ENCODE measurements around the gene ZNF473.

The ZNF473 gene

DNA sequence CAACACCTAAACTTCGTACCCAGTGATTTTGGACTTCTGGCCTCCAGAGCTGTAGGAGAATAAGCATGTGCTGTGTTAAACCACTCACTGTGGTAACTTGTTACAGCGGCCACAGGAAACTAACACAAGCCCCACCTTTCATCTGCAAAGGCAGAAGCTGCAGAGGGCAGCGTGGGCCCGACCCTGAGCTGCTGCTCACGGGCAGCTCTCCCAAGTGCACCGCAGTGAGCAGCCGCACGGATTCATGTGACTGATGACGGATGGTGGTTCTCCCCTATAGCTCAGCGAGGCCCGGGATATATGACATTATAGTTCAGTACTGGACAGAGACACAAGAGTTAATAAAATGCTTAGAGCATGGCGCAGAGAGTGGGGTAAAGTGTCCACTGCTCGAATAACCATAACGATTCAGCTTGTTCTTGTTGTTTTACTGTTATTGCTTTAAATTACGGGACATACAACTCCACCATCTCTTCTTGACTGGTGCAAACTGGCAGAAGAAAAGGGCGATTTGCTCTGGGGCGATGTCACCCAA lies 22.5 kb upstream of the ZNF473 start:
- no peak for DNase-seq

DNA sequence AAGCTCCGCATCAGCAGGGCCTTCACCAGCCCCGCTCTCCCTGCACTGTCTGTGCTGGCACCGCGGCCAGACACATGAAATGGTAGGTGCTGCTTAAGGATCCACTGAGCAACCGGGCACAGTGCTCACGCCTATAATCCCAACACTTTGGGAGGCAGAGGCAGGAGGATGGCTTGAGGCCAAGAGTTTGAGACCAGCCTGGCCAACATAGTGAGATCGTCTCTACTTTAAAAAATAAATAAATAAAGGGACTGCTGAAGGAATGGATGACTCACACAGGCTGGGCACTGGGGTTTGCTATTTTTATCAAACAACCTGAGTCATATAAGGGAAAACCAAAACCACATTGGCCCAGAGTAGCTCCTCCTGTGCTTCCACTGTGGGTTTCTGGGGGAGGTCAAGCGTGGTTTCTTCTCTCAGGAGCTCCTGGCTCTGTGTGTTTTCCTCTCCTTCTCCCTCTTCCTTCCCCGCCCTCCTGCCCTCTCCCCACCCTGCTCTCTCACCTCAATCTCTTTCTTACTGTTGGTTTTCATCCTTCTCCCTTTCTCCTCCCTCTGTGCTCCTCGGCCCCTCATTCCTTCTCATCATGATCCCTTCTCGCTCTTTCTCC lies 21.9 kb upstream of the ZNF473 start:
- peak in 16 of 58 donors; percentile 9 to 61 (median 24) for DNase-seq

- no peak for DNase-seq
Observed at GRCh38 chr19:50005428-50005827, 20.4 kb upstream of the ZNF473 start.

GRCh38 chr19:50007170-50007569 lies 18.6 kb upstream of the ZNF473 start:
- DNase-seq: no peak

DNA sequence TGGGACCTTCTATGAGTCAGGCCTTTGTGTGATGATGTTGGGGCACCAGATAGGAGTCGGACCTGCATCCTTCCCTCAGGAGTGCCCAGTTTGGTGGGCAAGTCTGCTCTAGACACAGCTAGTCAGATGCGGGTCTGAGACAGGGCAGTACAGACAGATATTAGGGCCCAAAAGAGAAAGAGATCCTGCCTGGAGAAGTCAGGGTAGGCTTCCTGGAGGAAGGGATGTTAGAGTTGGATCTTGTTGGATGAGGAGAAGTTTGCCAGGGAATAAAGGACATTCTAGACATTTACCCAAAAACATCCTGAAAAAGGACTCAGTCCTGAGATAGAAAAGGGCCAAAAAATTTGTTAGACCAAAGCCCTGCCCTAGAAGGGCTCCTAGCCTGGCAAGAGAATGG lies 17.9 kb upstream of the ZNF473 start:
- no peak for DNase-seq

DNA sequence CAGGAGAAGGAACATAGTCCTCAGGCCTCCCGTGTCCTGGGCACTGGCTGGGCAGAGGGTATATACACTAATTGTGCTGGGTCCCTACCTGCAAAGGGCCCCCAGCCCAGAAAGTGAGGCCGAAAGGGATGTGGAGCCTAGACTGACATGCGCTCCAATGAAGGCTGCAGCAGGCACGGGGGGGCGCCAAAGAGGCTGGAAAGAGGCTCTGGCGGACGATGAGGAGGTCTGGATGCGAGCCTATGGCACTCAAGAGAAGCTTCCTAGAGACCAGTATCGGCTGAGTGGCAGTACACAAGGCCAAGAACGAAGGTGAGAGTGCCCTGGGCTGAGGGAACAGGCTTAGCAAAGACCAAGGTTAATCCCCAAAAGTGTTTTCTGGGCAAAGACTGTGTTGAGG lies 17.3 kb upstream of the ZNF473 start:
- DNase-seq: no peak

DNA sequence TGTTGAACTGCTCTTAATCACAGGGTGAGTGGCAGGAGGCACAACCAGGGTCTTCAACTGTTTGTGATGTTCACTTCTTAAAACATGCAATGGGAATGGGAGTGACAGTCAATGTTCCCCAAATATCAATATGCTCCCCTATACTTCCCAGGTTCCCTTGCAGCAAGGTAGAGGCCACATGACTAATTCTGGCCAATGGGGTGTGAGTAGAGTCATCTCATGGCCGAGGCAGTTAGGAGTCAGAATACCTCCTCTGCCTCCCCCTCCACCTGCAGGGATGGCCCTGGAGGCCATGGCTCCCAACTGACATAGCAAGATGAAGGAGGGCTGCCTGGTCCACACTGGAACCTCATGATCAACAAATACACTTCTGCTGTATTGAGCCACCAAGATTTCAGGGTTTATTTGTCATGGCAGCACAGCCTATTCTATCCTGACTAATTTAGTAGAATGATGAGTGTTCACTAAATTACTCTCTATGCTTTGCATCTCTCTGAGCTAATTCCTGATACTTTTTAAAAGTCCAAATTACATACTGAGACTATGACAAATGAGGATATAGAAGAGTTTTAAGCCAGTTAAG lies 9.5 kb upstream of the ZNF473 start:
- no peak for DNase-seq

- no peak for DNase-seq
Observed at GRCh38 chr19:50020481-50020880, 5.3 kb upstream of the ZNF473 start.

DNA sequence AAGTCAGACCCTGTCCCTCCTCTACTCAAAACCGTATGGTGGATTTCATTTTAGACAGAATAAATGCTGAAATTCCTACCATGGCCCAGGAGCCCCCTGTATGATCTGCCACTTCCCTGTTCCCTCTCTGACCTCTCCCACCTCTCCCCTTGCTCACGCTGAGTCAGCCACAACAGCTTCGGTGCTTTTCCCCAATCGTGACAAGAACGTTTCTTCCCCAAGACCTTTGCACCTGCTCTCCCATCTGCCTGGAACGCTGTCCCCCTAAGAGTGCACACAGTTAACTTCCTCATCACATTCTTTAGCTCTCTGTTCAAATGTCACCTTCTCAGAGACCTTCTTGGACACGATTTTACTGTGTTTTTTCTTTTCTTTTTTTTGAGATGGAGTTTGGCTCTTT lies 3.0 kb upstream of the ZNF473 start:
- DNase-seq: no peak

DNA sequence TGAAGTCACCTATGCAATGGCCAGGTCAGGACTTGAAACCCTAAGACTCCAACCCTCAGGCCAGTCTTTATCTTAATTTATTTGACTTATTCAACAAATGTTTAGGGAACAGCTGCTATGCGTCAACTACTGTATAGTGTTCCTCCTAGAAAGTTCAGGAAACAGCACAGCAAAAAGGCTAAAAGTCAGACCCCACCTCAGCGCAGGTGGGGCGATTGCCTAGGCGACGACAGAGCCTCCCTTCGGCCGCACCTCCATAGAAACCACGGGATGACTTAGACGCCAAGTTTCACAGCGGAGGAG lies 1.1 kb upstream of the ZNF473 start:
- no peak for DNase-seq

- peak; percentile 93 to 100 (median 99) for DNase-seq
Observed at GRCh38 chr19:50025022-50025793, 597 bp upstream of the ZNF473 start, which contains the start of gene VRK3. Gene VRK3 (minus strand): TSS chr19:50025372. CDS start chr19:50016162, 9,210 bp downstream.

DNA sequence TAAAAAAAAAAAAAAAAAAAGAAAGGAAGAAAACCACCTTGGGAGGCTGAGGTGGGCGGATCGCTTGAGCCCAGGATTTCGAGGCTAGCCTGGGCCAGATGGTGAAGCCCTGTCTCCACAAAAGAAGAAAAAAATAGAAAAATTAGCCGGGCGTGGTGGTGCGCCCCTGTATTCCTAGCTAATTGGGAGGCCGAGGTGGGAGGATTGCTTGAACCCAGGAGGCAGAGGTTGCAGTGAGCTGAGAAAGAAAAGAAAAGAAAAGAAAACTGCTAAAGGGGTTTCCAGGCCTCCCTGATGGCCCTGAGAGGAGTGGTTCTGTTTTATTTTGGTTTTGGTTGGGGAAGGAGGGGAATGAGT lies 723 bp downstream of the ZNF473 start:
- DNase-seq: no peak

GRCh38 chr19:50030225-50030624 lies 4.4 kb downstream of the ZNF473 start:
- DNase-seq: no peak

DNA sequence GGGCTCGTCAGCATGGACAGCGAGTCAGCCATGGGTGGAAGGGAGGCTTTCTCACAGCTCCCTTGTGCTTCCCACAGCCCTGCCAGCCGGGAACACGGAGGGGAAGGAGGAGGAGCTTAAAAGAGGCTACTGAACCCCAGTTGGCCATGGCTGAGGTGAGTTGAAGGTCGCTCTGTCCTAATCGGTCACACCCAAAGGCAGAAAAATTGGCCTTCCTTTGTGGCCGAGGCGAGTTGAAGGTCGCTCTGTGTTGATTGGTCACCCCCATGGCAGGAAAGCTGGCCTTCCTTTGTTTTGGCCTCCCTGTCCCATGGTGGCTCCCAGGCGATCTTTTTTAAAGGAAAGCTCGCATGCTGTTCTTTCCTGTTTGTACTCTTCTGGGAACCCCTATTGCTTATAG lies 5.1 kb downstream of the ZNF473 start:
- no peak for DNase-seq

DNA sequence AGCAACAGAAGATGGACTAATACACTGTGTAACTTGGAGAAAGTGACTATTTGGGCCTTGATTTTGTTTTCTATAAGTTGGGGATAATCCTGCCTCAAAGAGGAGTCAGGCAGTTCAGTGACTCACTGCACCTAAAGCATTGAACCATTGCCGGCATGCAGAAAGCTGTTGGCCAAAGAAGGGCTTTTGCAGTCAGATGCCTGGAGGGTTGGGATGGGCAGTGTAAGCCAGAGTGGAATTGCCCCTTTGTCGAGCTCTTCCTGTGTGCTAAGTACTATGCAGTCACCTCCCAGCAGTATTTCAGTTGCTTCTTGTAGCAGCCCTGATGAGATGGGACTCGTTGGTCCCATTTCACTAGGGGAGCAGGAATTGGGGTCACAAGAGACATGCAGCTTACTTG lies 11.1 kb downstream of the ZNF473 start:
- DNase-seq: no peak

DNA sequence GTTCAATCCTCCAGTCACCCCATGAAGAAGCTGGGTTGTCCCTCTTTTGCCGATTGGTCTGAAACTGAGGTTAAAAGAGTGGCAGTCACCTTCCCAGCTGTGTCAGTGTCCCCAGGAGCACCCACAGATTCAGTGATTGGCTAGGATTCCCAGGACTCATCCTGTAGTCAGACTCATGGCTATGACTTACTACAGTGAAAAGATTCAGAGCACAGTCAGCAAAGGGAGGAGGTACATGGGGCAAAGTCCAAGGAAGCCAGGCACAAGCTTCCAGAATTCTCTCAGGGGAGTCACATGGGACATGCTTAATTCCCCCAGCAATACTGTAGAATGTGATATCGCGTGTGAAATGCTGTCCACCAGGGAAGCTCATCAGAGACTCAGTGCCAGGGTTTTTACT lies 14.2 kb downstream of the ZNF473 start:
- DNase-seq: no peak

- DNase-seq: no peak
Observed at GRCh38 chr19:50040967-50041366, 15.2 kb downstream of the ZNF473 start.

DNA sequence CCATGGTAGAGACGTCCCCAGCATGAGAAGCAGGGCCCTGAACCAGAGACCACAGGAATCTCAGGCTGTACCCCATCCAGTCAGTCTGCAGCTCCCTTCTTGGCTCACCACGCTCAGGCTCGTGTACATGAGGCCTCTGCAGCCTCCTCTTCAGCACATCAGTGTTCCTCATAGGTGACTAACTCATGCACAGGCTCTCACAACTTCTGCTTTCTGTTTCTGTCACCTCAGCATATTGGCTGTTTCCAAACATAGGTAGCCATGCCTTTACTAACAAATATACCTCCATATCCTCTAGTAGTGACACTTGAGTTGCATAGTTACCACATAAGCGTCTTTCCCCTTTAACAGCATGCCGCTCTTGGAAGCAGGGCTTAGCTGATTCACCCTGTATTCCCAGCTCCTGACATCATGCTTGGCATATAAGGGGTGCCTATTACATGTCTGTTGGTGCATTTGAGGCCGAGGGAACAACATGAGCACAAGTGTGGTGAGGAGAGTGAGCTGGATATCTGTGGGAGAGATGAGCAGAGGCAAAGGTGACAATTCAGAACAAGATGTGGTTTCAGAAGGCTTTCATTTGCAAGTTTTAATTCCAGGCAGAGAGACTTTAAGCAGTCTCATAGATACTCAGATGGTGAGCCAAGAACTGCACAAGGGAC lies 16.7 kb downstream of the ZNF473 start:
- no peak for DNase-seq

DNA sequence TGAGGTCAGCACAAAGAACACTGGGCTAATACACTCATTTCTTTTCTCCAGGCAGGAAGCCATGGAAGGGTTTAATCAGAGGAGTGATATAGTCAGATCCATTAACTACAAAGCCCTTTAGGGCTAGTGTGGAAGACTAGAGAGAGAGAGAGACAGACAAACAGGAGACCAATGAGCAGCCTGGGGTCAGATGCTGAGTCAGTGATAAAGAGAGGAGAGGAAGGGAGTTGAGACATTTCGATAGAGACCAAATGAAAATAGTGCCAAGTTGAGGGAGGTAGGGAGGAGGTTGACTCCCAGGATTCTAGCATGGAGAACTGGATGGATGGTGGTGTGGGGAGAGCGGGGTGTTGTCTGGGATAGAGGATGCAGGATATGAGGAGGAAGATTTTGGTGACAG lies 18.2 kb downstream of the ZNF473 start:
- DNase-seq: no peak

- no peak for DNase-seq
Observed at GRCh38 chr19:50044922-50045321, 19.1 kb downstream of the ZNF473 start.

DNA sequence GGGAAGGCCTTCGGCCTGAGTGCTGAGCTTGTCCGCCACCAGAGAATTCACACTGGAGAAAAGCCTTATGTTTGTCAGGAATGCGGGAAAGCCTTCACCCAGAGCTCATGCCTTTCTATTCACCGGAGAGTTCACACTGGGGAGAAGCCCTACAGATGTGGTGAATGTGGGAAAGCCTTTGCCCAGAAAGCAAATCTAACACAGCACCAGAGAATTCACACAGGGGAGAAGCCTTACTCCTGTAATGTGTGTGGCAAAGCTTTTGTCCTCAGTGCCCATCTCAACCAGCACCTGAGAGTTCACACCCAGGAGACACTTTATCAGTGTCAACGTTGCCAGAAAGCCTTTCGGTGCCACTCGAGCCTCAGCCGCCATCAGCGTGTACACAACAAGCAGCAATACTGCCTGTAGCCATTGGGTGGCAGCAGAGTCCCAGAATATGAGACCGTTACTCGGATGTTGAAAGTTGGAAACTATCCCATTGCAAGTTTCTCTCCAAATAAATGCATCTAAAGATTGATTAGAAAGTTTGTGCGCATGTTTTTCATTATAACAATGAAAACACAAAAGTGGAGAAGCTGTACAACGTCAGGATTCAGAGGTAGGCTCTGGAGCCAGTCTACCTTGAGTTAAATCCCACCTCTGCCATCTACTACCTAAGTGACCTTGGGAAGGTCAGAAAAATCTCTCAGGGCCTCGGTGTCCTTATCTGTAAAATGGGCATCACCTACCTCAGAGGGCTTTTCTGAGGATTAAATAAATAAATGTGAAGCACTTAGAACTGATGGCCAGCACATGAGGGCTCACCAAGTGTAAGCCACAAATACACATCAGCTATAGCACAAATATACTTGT lies 21.1 kb downstream of the ZNF473 start:
- peak in 54 of 58 donors; percentile 0 to 85 (median 40) for DNase-seq

Data from anterior cingulate cortex (tissue), 58 donors.